HCT116 (cell line): Measurements from ENCODE around the gene KIRREL3. TPM values are rescaled to one million over a fixed set of nuclear protein-coding genes. Genes with fewer than 3 reads are reported as not detected.

Experiments used
- ATAC-seq: fragments of 200-7000 bp; cut with Tn5 transposase; 2 replicates; pipeline ENCODE4 v1.9.1; 2020; ENCODE audit warnings: mild to moderate bottlenecking, moderate library complexity
- BruUV-seq: library from RNA; stranded (reverse); fragments of 400-500 nt; replicated peaks from 2 replicates; lab custom pipeline; 2021; lab: Mats Ljungman, UMichigan
- CTCF ChIA-PET: fragments of 300-600 bp; sonication (Branson Sonifier 250); formaldehyde crosslinking; loops from one replicate; lab custom pipeline; 2021; ENCODE audit warnings: antibody characterized with exemption; lab: Charles Lee
- POLR2A ChIA-PET: fragments of 300-600, 350-600 bp; sonication (Branson Sonifier 250); formaldehyde crosslinking; loops from one replicate; lab custom pipeline; 2021; ENCODE audit warnings: antibody characterized with exemption; lab: Charles Lee
- RAD21 ChIA-PET, 2 experiments: fragments of 300-600 bp; sonication (Branson Sonifier 250); formaldehyde crosslinking; loops; one replicate each; lab custom pipeline; 2023; ENCODE audit warnings: low total read pairs in 2 of 2; ENCODE audit not compliant: uncharacterized antibody in 2 of 2, unreplicated experiment in 2 of 2, low non-redundant PET in 1 of 2; lab: Charles Lee
- DNase-seq: peaks from one replicate; pipeline ENCODE4 v3.0.0-alpha.2; 2010; ENCODE audit warnings: low read depth, low spot score
- H2AFZ ChIP-seq: fragments of 200-600 bp; shearing (Covaris generic), sonication (generic); 2 replicates; pipeline ENCODE4 v1.6.1; 2017; ENCODE audit warnings: low read depth, mixed run types, mixed read lengths, antibody characterized with exemption, low read length; ENCODE audit not compliant: poor library complexity, severe bottlenecking
- H3K27ac ChIP-seq: 2 replicates; pipeline ENCODE4 v1.5.1; 2012; ENCODE audit warnings: low read depth, low read length
- H3K27me3 ChIP-seq: fragments of 200-600 bp; sonication (generic); 2 replicates; pipeline ENCODE4 v1.6.1; 2016; ENCODE audit warnings: mixed run types, low read length, mixed read lengths; ENCODE audit not compliant: insufficient read depth
- H3K36me3 ChIP-seq, 2 experiments: fragments of 200-500 bp in 1 of 2; fragments of 200-600 bp in 1 of 2; sonication (Bioruptor generic) in 1 of 2; sonication (generic) in 1 of 2; 2 replicates each; pipeline versions ENCODE4 v1.5.1 to v1.6.1; 2014 to 2016; ENCODE audit warnings: low read length in 2 of 2, inconsistent platforms in 1 of 2, mixed read lengths in 1 of 2, mixed run types in 1 of 2; ENCODE audit not compliant: insufficient read depth in 2 of 2, control insufficient read depth in 1 of 2
- H3K4me1 ChIP-seq, 2 experiments: fragments of 200-600 bp in 1 of 2; sonication (generic) in 1 of 2; 2 replicates each; pipeline versions ENCODE4 v1.5.1 to v1.6.1; 2012 to 2017; ENCODE audit warnings: low read length in 2 of 2, inconsistent platforms in 1 of 2, mild to moderate bottlenecking in 1 of 2, mixed read lengths in 1 of 2, mixed run types in 1 of 2, moderate library complexity in 1 of 2; ENCODE audit not compliant: insufficient read depth in 2 of 2, control insufficient read depth in 1 of 2
- H3K4me2 ChIP-seq: fragments of 200-600 bp; sonication (generic); 2 replicates; pipeline ENCODE4 v1.6.1; 2017; ENCODE audit warnings: mixed run types, low read length, mixed read lengths
- H3K4me3 ChIP-seq, 2 experiments: fragments of 200-600 bp in 1 of 2; sonication (generic) in 1 of 2; replicated peaks in 1 of 2; 2 replicates each; pipeline ENCODE4 v1.5.1; 2011 to 2016; ENCODE audit warnings: low read length in 2 of 2, control low read depth in 1 of 2, low read depth in 1 of 2, mild to moderate bottlenecking in 1 of 2, mixed read lengths in 1 of 2, mixed run types in 1 of 2
- H3K79me2 ChIP-seq: fragments of 200-600 bp; sonication (generic); 2 replicates; pipeline ENCODE4 v1.6.1; 2017; ENCODE audit warnings: mild to moderate bottlenecking, mixed run types, low read length, moderate library complexity, mixed read lengths; ENCODE audit not compliant: insufficient read depth
- H3K9ac ChIP-seq: fragments of 200-600 bp; sonication (generic); 2 replicates; pipeline ENCODE4 v1.6.1; 2016; ENCODE audit warnings: low read length, mixed read lengths
- H3K9me2 ChIP-seq: fragments of 200-600 bp; sonication (generic), shearing (Covaris generic); 2 replicates; pipeline ENCODE4 v1.6.1; 2017; ENCODE audit warnings: mixed run types, mild to moderate bottlenecking, moderate library complexity; ENCODE audit not compliant: insufficient read depth
- H3K9me3 ChIP-seq, 2 experiments: fragments of 200-500 bp in 1 of 2; fragments of 200-600 bp in 1 of 2; sonication (Bioruptor generic) in 1 of 2; sonication (generic) in 1 of 2; 2 replicates each; pipeline ENCODE4 v1.6.1; 2014 to 2017; ENCODE audit warnings: low read length in 2 of 2, mixed read lengths in 2 of 2, inconsistent platforms in 1 of 2, low read depth in 1 of 2, mild to moderate bottlenecking in 1 of 2, mixed run types in 1 of 2, moderate library complexity in 1 of 2; ENCODE audit not compliant: control insufficient read depth in 1 of 2, insufficient read depth in 1 of 2
- H4K20me1 ChIP-seq: fragments of 200-600 bp; sonication (generic), shearing (Covaris generic); 2 replicates; pipeline ENCODE4 v1.6.1; 2017; ENCODE audit warnings: mixed run types, mild to moderate bottlenecking, moderate library complexity; ENCODE audit not compliant: insufficient read depth
- ATF3 ChIP-seq: IDR thresholded peaks from 2 replicates; pipeline ENCODE4 v1.6.1; 2012
- CBX3 ChIP-seq: IDR thresholded peaks from 2 replicates; pipeline ENCODE4 v1.6.1; 2012; ENCODE audit warnings: low read depth
- CEBPB ChIP-seq: IDR thresholded peaks from 2 replicates; pipeline ENCODE4 v1.6.1; 2012; ENCODE audit warnings: low read depth
- ELF1 ChIP-seq: IDR thresholded peaks from 2 replicates; pipeline ENCODE4 v1.6.1; 2012; ENCODE audit warnings: low read depth, borderline replicate concordance
- EZH2 ChIP-seq: fragments of 200-600 bp; sonication (generic); IDR thresholded peaks from 2 replicates; pipeline ENCODE4 v1.6.1; 2017; ENCODE audit warnings: antibody characterized with exemption, mixed run types
- JUND ChIP-seq: IDR thresholded peaks from 2 replicates; pipeline ENCODE4 v1.6.1; 2012
- POLR2A ChIP-seq: IDR thresholded peaks from 2 replicates; pipeline ENCODE4 v1.7.0; 2011; ENCODE audit warnings: borderline replicate concordance; ENCODE audit not compliant: insufficient read depth, insufficient read length; ENCODE audit errors: extremely low read depth
- SIN3A ChIP-seq: IDR thresholded peaks from 2 replicates; pipeline ENCODE4 v1.6.1; 2012; ENCODE audit warnings: low read depth
- SP1 ChIP-seq: IDR thresholded peaks from 2 replicates; pipeline ENCODE4 v1.6.1; 2012; ENCODE audit warnings: low read depth
- SRF ChIP-seq: IDR thresholded peaks from 2 replicates; pipeline ENCODE4 v1.6.1; 2012; ENCODE audit warnings: low read depth
- YY1 ChIP-seq: IDR thresholded peaks from 2 replicates; pipeline ENCODE4 v1.6.1; 2011; ENCODE audit warnings: low read length, low read depth, moderate library complexity, mild to moderate bottlenecking; ENCODE audit not compliant: insufficient replicate concordance; ENCODE audit errors: extremely low read depth
- ZBTB33 ChIP-seq: IDR thresholded peaks from 2 replicates; pipeline ENCODE4 v1.6.1; 2011; ENCODE audit warnings: mild to moderate bottlenecking, low read length, moderate library complexity; ENCODE audit not compliant: insufficient replicate concordance; ENCODE audit errors: extremely low read depth
- ZNF274 ChIP-seq: fragments of 200-500 bp; sonication (Bioruptor generic); IDR thresholded peaks from 2 replicates; pipeline ENCODE4 v1.6.1; 2014; ENCODE audit warnings: mild to moderate bottlenecking, low read depth, low read length, inconsistent platforms
- intact Hi-C: fragments of 100-400 bp; cut with micrococcal nuclease; formaldehyde crosslinking; loops from 2 replicates; pipeline ENCODE4 v1.10.0; 2022
- total RNA-seq: library from RNA; stranded (reverse); gene quantifications from one replicate; pipeline ENCODE4 v1.2.1, GENCODE V29; 2021; ENCODE audit not compliant: unreplicated experiment
- TF ChIP-seq, protein P1 (sequence below): IDR thresholded peaks from 2 replicates; pipeline ENCODE4 v1.6.1; 2012
- TF ChIP-seq, protein P2 (sequence below): IDR thresholded peaks from 2 replicates; pipeline ENCODE4 v1.6.1; 2012; ENCODE audit warnings: low read depth
- TF ChIP-seq, protein P3 (sequence below), 3 experiments: fragments of 200-600 bp in 1 of 3; sonication (generic) in 1 of 3; IDR thresholded peaks in 2 of 3; conservative IDR thresholded peaks in 1 of 3; 2 replicates each; pipeline ENCODE4 v1.5.1; 2012 to 2017; ENCODE audit warnings: low read depth in 2 of 3, low read length in 2 of 3, antibody characterized with exemption in 1 of 3, borderline replicate concordance in 1 of 3, control low read depth in 1 of 3, mild to moderate bottlenecking in 1 of 3, mixed read lengths in 1 of 3, mixed run types in 1 of 3, moderate library complexity in 1 of 3; ENCODE audit not compliant: insufficient read depth in 1 of 3

KIRREL3 gene
- total RNA-seq, 1 experiment from 2014 or later: not detected

- intact Hi-C loops: no loop called here
- Histone ChIP-seq H3K4me1 (no peaks in the 10 kb centered on the region), H3K9me2 (no peaks in the 10 kb centered on the region), H3K4me3 (no peak overlapping the region), H3K27ac (no peak overlapping the region), H3K4me2 (no peak overlapping the region), H3K9ac (no peak overlapping the region), H3K9me3 (no peaks in the 10 kb centered on the region), H2AFZ (no peak overlapping the region), H3K36me3 (no peaks in the 10 kb centered on the region), H3K79me2 (no peaks in the 10 kb centered on the region), H4K20me1 (no peaks in the 10 kb centered on the region), H3K27me3 (peaks cover 38% of the 10 kb centered on the region)
- ATAC-seq: no peak
- TF ChIP-seq SIN3A (no peak), ZNF274 (no peak), YY1 (no peak), CEBPB (no peak), POLR2A (no peak), EZH2 (no peak), ELF1 (no peak), ATF3 (no peak), CBX3 (no peak), JUND (no peak), SP1 (no peak), SRF (no peak), ZBTB33 (no peak)
- TF ChIP-seq, protein P1, sequence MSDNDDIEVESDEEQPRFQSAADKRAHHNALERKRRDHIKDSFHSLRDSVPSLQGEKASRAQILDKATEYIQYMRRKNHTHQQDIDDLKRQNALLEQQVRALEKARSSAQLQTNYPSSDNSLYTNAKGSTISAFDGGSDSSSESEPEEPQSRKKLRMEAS: no peak
- TF ChIP-seq, protein P2, sequence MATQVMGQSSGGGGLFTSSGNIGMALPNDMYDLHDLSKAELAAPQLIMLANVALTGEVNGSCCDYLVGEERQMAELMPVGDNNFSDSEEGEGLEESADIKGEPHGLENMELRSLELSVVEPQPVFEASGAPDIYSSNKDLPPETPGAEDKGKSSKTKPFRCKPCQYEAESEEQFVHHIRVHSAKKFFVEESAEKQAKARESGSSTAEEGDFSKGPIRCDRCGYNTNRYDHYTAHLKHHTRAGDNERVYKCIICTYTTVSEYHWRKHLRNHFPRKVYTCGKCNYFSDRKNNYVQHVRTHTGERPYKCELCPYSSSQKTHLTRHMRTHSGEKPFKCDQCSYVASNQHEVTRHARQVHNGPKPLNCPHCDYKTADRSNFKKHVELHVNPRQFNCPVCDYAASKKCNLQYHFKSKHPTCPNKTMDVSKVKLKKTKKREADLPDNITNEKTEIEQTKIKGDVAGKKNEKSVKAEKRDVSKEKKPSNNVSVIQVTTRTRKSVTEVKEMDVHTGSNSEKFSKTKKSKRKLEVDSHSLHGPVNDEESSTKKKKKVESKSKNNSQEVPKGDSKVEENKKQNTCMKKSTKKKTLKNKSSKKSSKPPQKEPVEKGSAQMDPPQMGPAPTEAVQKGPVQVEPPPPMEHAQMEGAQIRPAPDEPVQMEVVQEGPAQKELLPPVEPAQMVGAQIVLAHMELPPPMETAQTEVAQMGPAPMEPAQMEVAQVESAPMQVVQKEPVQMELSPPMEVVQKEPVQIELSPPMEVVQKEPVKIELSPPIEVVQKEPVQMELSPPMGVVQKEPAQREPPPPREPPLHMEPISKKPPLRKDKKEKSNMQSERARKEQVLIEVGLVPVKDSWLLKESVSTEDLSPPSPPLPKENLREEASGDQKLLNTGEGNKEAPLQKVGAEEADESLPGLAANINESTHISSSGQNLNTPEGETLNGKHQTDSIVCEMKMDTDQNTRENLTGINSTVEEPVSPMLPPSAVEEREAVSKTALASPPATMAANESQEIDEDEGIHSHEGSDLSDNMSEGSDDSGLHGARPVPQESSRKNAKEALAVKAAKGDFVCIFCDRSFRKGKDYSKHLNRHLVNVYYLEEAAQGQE: no peak
- TF ChIP-seq, protein P3, sequence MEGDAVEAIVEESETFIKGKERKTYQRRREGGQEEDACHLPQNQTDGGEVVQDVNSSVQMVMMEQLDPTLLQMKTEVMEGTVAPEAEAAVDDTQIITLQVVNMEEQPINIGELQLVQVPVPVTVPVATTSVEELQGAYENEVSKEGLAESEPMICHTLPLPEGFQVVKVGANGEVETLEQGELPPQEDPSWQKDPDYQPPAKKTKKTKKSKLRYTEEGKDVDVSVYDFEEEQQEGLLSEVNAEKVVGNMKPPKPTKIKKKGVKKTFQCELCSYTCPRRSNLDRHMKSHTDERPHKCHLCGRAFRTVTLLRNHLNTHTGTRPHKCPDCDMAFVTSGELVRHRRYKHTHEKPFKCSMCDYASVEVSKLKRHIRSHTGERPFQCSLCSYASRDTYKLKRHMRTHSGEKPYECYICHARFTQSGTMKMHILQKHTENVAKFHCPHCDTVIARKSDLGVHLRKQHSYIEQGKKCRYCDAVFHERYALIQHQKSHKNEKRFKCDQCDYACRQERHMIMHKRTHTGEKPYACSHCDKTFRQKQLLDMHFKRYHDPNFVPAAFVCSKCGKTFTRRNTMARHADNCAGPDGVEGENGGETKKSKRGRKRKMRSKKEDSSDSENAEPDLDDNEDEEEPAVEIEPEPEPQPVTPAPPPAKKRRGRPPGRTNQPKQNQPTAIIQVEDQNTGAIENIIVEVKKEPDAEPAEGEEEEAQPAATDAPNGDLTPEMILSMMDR (IDR thresholded peaks at IDR 0.05 in 2 of 3, conservative IDR thresholded peaks at IDR 0.05 in 1 of 3; ENCODE audit: borderline replicate concordance in 1 of 3, insufficient read depth in 1 of 3, low read depth in 2 of 3, low read length in 2 of 3): no peak
- RAD21 ChIA-PET: no interaction called here
- no peak for DNase-seq
- POLR2A ChIA-PET: no interaction called here
- BruUV-seq: no TSS peak
- CTCF ChIA-PET: no interaction called here
Observed at GRCh38 chr11:126519764-126520734, 480.5 kb downstream of the KIRREL3 start.
